KG1 (cell line): ENCODE measurements around the gene VSTM5.
"Not testable (repeated sequence)": the region's sequence is repeated elsewhere in the genome, so short reads cannot be mapped to it uniquely, and the experiment has no call there.

Experiments used
- DNase-seq: peaks from one replicate; lab custom pipeline; 2025; lab: John Stamatoyannopoulos, UW

The VSTM5 gene

GRCh38 chr11:93850594-93851018, at the start of gene VSTM5:
Gene VSTM5 (minus strand): TSS chr11:93850618. CDS start chr11:93850502, 116 bp downstream.
- no peak for DNase-seq

GRCh38 chr11:93895106-93895862, 44.9 kb upstream of the VSTM5 start:
- DNase-seq, result peak; percentile 9

- DNase-seq, result no peak
Observed at GRCh38 chr11:93890391-93891051, 40.1 kb upstream of the VSTM5 start.

GRCh38 chr11:93887111-93887510, 36.7 kb upstream of the VSTM5 start:
- no peak for DNase-seq

- not testable (repeated sequence) for DNase-seq
Observed at GRCh38 chr11:93879114-93879513, 28.7 kb upstream of the VSTM5 start.

- DNase-seq, result no peak
Observed at GRCh38 chr11:93875637-93876036, 25.2 kb upstream of the VSTM5 start.

GRCh38 chr11:93871526-93871925, 21.1 kb upstream of the VSTM5 start:
- DNase-seq, result no peak

GRCh38 chr11:93870616-93871015, 20.2 kb upstream of the VSTM5 start:
- DNase-seq, result no peak

- no peak for DNase-seq
Observed at GRCh38 chr11:93869830-93870229, 19.4 kb upstream of the VSTM5 start.

GRCh38 chr11:93868404-93868803, 18.0 kb upstream of the VSTM5 start:
- DNase-seq, result not testable (repeated sequence)

GRCh38 chr11:93861808-93862207, 11.4 kb upstream of the VSTM5 start:
- DNase-seq, result no peak

- no peak for DNase-seq
Observed at GRCh38 chr11:93858121-93858775, 7.8 kb upstream of the VSTM5 start.

GRCh38 chr11:93857413-93858120, 7.1 kb upstream of the VSTM5 start:
- no peak for DNase-seq

GRCh38 chr11:93852242-93852641, 1.8 kb upstream of the VSTM5 start:
- no peak for DNase-seq

- no peak for DNase-seq
Observed at GRCh38 chr11:93849751-93850593, 446 bp downstream of the VSTM5 start.

GRCh38 chr11:93849201-93849600, 1.2 kb downstream of the VSTM5 start:
- DNase-seq, result no peak

GRCh38 chr11:93846411-93846810, 4.0 kb downstream of the VSTM5 start:
- no peak for DNase-seq

GRCh38 chr11:93845181-93846092, 5.0 kb downstream of the VSTM5 start:
- DNase-seq, result no peak

GRCh38 chr11:93844568-93844967, 5.8 kb downstream of the VSTM5 start:
- DNase-seq, result no peak

GRCh38 chr11:93843906-93844305, 6.5 kb downstream of the VSTM5 start:
- DNase-seq, result no peak
